ENCODE measurements around the gene C11orf97.

- TF ChIP-seq EZH2 (IDR thresholded peaks at IDR 0.05; ENCODE audit: insufficient read depth, low read length) (no peak), CTCF (IDR thresholded peaks at IDR 0.05; ENCODE audit: insufficient read depth, low read depth, low read length) (no peak)
Observed at GRCh38 chr11:94472916-94473799, 39.1 kb upstream of the C11orf97 start.

All from astrocyte (in vitro differentiated cells and primary cell).